A673 (cell line): ENCODE results near the gene EPN2. TPM values are rescaled to one million over a fixed set of nuclear protein-coding genes. Genes with fewer than 3 reads are reported as not detected.
"Not testable (repeated sequence)": the region's sequence is repeated elsewhere in the genome, so short reads cannot be mapped to it uniquely, and the experiment has no call there.

Experiments
- BruUV-seq: library from RNA; stranded (reverse); fragments of 400-500 nt; replicated peaks from 2 replicates; lab custom pipeline; 2021; lab: Mats Ljungman, UMichigan
- CTCF ChIA-PET: fragments of 300-600 bp; sonication (Branson Sonifier 250); formaldehyde crosslinking; loops from one replicate; lab custom pipeline; 2022; ENCODE audit warnings: antibody characterized with exemption; lab: Charles Lee
- POLR2A ChIA-PET: fragments of 300-600 bp; sonication (Branson Sonifier 250); formaldehyde crosslinking; loops from one replicate; lab custom pipeline; 2022; ENCODE audit warnings: antibody characterized with exemption; ENCODE audit not compliant: low non-redundant PET; lab: Charles Lee
- DNase-seq: peaks from one replicate; pipeline ENCODE4 v3.0.0-alpha.2; 2015; ENCODE audit warnings: low spot score
- H3K27ac ChIP-seq: fragments of 200-600 bp; sonication (generic); 2 replicates; pipeline ENCODE4 v1.5.1; 2016; ENCODE audit warnings: mixed run types, low read depth, mild to moderate bottlenecking, mixed read lengths, antibody characterized with exemption, low read length; ENCODE audit not compliant: poor library complexity, severe bottlenecking
- H3K27me3 ChIP-seq: fragments of 200-600 bp; sonication (generic); replicated peaks from 2 replicates; pipeline ENCODE4 v1.6.1; 2017; ENCODE audit warnings: mixed run types, low read depth, mild to moderate bottlenecking, mixed read lengths, antibody characterized with exemption, low read length; ENCODE audit not compliant: insufficient read depth, poor library complexity
- H3K36me3 ChIP-seq: fragments of 200-600 bp; sonication (generic); 2 replicates; pipeline ENCODE4 v1.6.1; 2016; ENCODE audit warnings: mixed run types, mild to moderate bottlenecking, mixed read lengths, antibody characterized with exemption, low read length; ENCODE audit not compliant: insufficient read depth, poor library complexity, severe bottlenecking
- H3K4me1 ChIP-seq: fragments of 200-600 bp; sonication (generic); 2 replicates; pipeline ENCODE4 v1.6.1; 2017; ENCODE audit warnings: mixed run types, mild to moderate bottlenecking, mixed read lengths, antibody characterized with exemption, low read length; ENCODE audit not compliant: insufficient read depth, poor library complexity, severe bottlenecking
- H3K4me3 ChIP-seq: fragments of 200-600 bp; sonication (generic); 2 replicates; pipeline ENCODE4 v1.5.1; 2016; ENCODE audit warnings: low read depth, mixed run types, mild to moderate bottlenecking, mixed read lengths, low read length; ENCODE audit not compliant: poor library complexity, severe bottlenecking
- H3K9me3 ChIP-seq: fragments of 200-600 bp; sonication (generic); 2 replicates; pipeline ENCODE4 v1.6.1; 2016; ENCODE audit warnings: mixed run types, low read depth, mild to moderate bottlenecking, mixed read lengths, antibody characterized with exemption, low read length; ENCODE audit not compliant: poor library complexity, severe bottlenecking
- intact Hi-C: fragments of 100-400 bp; cut with micrococcal nuclease; formaldehyde crosslinking; loops from one replicate; pipeline ENCODE4 v1.10.0; 2022; ENCODE audit not compliant: unreplicated experiment
- total RNA-seq: library from RNA; stranded (reverse); gene quantifications from 2 replicates; pipeline ENCODE4 v1.2.3, GENCODE V29; 2021

Gene EPN2
- total RNA-seq, 1 experiment from 2014 or later: 52.0 TPM

- CTCF ChIA-PET, H3K9me3 ChIP-seq, DNase-seq, POLR2A ChIA-PET, intact Hi-C loops, H3K36me3 ChIP-seq, BruUV-seq, H3K27me3 ChIP-seq, H3K4me1 ChIP-seq, H3K27ac ChIP-seq, H3K4me3 ChIP-seq: not testable (repeated sequence)
These were observed 33.7 kb upstream of the EPN2 start for GRCh38 chr17:19203429-19203828.

DNA sequence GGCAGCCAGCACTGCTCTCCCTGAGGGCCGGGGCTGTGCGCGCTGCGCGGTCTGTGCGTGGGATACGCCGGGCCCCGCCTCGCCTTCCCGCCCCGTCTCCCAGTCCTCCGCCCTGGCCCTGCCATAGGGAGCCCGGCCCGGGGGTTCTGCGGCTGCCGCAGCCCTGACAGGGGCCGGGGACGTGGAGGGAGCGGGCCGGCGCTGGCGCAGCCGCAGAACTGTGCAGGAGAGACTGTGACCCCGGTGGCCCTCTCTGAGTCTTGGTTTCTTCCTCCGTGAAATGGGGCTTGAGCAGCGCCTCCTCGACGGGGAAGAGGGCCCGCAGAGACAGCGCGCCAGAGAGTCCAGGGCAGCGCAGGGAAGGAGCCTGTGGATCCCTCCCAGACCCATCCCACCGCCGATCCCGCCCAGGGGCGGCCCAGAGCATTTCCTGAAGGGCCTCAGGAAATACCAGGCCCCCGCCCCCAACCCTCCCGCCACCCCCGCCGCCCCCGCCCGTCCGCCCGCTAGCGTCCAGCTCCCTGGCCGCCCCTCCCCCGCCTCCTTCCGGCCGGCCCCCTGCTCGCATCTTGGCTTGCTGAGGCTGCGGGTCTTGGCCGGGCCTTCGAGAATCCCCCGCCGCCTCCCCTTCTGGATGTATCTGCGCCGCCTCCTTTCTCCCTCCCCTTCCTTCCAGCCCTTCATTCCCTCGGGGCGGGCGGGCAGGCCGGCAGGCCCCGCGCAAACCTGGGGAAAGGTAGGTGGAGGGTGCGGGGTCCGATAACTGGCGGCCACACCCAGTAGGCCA lies 21.9 kb upstream of the EPN2 start:
- H3K36me3 ChIP-seq, H3K4me1 ChIP-seq, H3K27ac ChIP-seq, intact Hi-C loops, DNase-seq, H3K27me3 ChIP-seq, CTCF ChIA-PET, H3K4me3 ChIP-seq, H3K9me3 ChIP-seq, POLR2A ChIA-PET, BruUV-seq: not testable (repeated sequence)

GRCh38 chr17:19216148-19216926 lies 20.8 kb upstream of the EPN2 start:
- H3K27me3 ChIP-seq, H3K27ac ChIP-seq, BruUV-seq: not testable (repeated sequence)

DNA sequence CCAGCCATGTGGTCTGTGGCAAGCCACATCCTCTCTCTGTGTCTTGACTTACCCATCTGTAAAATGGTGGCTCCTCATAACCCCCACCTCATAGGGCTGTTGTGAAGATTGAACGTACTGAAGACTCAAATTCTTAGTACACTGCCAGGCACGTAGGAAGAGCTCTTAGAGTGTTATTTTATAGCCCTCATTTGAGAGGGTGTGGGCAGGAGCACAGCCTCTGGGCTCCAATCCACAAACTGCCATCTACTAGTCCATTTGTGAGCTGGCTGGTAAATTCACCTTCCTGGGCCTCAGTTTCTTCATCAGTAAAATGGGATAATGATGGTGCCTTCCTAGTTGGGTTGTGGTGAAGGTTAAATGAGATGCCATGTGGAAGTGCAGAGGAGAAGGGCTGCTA lies 18.3 kb upstream of the EPN2 start:
- DNase-seq, H3K9me3 ChIP-seq, intact Hi-C loops, BruUV-seq, H3K27me3 ChIP-seq, H3K4me3 ChIP-seq, H3K27ac ChIP-seq, POLR2A ChIA-PET, H3K4me1 ChIP-seq, CTCF ChIA-PET, H3K36me3 ChIP-seq: not testable (repeated sequence)

More at GRCh38 chr17:19216148-19216926, 20.8 kb upstream of the EPN2 start:
- H3K9me3 ChIP-seq, POLR2A ChIA-PET, intact Hi-C loops, H3K4me3 ChIP-seq, DNase-seq, H3K4me1 ChIP-seq, CTCF ChIA-PET, H3K36me3 ChIP-seq: not testable (repeated sequence)

GRCh38 chr17:19219384-19219783 lies 17.8 kb upstream of the EPN2 start:
- DNase-seq, intact Hi-C loops, H3K27ac ChIP-seq, H3K9me3 ChIP-seq, H3K27me3 ChIP-seq, H3K4me1 ChIP-seq, POLR2A ChIA-PET, BruUV-seq, CTCF ChIA-PET, H3K4me3 ChIP-seq, H3K36me3 ChIP-seq: not testable (repeated sequence)

- H3K36me3 ChIP-seq, DNase-seq, H3K27ac ChIP-seq, H3K27me3 ChIP-seq, H3K4me1 ChIP-seq, intact Hi-C loops, BruUV-seq, H3K4me3 ChIP-seq, CTCF ChIA-PET, H3K9me3 ChIP-seq, POLR2A ChIA-PET: not testable (repeated sequence)
These were observed 17.0 kb upstream of the EPN2 start for GRCh38 chr17:19220195-19220594.

DNA sequence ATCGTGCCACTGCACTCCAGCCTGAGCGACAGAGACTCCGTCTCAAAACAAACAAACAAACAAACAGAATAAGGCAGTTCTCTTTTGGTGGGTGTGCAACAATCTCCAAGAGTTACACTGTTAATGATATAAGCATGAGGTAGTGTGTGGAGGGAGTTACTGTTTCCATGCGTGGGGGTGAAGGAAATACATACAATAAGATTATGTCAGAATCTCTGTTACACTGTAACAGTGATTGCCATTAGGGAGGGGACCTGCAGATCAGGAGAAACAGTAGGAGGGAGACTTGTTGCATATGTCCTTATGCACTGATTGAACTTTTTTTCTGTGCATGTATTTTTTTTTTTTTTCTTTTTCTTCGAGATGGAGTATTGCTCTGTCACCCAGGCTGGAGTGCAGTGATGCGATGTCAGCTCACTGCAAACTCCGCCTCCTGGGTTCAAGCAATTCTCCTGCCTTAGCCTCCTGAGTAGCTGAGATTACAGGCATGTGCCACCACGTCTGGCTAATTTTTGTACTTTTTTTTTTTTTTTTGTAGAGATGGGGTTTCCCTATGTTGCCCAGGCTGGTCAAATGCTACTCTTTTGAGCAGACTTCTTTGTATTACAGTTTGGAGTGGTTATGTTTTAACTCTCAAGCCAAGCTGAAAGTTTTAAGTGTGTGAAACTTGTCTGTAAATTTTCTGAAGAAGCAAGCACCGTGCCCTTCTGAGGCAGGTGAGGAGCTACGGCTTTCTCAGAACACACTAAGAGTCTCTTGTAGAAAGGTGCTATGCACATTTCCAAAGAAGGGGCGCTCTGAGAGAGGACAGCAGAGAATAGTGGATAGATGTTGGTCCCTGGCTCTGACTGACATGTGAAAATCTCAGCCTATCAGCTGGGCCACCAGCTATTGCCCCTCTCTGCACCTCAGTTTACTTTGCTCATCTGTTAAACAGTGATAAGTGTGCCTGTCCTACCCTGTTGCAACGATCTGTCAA lies 10.3 kb upstream of the EPN2 start:
- H3K36me3 ChIP-seq, H3K27ac ChIP-seq, BruUV-seq, H3K4me1 ChIP-seq, intact Hi-C loops, CTCF ChIA-PET, H3K27me3 ChIP-seq, DNase-seq, POLR2A ChIA-PET, H3K9me3 ChIP-seq, H3K4me3 ChIP-seq: not testable (repeated sequence)
